OCI-LY7 (cell line): ENCODE data around the gene SHTN1.

Experiments
- CTCF ChIP-seq: fragments of 200-600 bp; sonication (generic); conservative IDR thresholded peaks from 2 replicates; pipeline ENCODE4 v1.5.1; 2014; ENCODE audit warnings: mild to moderate bottlenecking, antibody characterized with exemption, low read length, moderate library complexity, mixed read lengths
- EZH2phosphoT487 ChIP-seq: fragments of 200-600 bp; sonication (generic); IDR thresholded peaks from 2 replicates; pipeline ENCODE4 v1.6.1; 2018; ENCODE audit warnings: low read depth, borderline replicate concordance, mild to moderate bottlenecking, mixed run types, antibody characterized with exemption, low read length, moderate library complexity, mixed read lengths

- TF ChIP-seq CTCF: no peak
- no peak for TF ChIP-seq EZH2phosphoT487
Observed at GRCh38 chr10:116985611-116986010, 19.4 kb downstream of the SHTN1 start.
